Hematopoietic multipotent progenitor cell treated with erythropoietin and hydrocortisone succinate and interleukin-3 and kit ligand, for 15 days (in vitro differentiated cells): ENCODE results near the gene SPR.

Experiments
- DNase-seq: peaks from one replicate; pipeline ENCODE4 v3.0.0-alpha.2; 2015; ENCODE audit warnings: low spot score

SPR gene

GRCh38 chr2:72887032-72887739 is at the start of gene SPR:
TSS of gene SPR (plus strand) at chr2:72887408. CDS start at chr2:72887433, 25 bp downstream.
- DNase-seq: peak; percentile 59

- no peak for DNase-seq
Observed at GRCh38 chr2:72840066-72840465, 47.1 kb upstream of the SPR start.

- DNase-seq: no peak
Observed at GRCh38 chr2:72841462-72842125, 45.6 kb upstream of the SPR start.

DNA sequence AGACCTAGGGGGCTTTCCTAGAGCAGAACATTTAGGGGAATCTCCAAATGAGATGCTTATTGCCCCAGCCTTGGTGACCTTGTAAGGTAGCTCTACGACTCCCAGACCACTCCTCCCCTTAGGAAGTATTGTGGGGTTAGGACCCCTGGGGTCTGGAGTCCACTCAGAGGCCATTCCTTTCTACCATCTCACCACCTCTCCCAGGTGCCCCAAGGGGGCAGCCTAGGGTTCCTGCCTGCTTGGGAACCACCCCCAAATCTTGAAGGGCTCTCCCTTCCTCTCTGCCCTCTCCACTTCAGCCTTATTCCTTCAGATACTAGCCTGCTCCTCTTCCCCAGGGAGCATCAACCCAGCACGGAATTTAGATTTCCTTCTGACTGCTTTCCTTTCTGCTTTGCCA is 43.9 kb upstream of the SPR start:
- no peak for DNase-seq

DNA sequence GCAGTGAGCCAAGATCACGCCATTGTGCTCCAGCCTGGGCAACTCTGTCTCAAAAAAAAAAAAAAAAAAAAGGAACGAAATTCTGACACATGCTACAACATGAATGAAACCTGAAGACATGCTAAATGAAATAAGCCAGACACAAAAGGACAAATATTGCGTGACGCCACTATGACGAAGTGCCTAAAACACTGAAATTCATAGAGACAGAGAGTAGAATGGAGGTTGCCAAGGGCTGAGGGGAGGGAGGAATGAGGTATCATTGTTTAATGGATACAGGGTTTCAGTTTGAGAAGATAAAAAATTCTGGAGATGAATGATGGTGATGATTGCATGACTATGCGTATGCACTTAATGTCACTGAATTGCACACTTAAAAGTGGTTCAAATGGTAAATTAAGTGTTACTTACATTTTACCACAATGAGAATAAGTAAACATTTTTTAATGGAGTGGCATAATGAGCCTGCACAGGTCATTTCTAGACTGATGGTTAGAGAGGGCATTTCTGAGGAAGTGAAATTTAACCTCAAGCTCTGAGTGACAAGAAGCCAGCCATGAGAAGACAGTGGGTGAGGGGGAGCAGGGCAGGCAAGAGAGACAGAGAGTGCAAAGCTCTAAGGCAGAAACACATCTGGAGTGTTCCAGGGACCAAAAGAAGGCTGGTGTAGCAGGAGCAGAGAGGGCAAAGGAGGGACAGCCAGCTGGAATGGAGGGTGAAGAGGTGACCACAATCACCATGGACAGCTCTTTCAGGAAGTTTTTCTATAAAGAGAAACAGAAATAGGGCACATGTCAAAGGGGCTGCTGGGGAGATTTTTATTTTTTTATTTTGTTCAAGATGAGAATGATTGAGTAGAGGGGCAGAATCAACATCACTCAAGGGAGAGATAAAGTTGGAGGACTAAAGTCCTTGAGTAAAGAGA is 40.8 kb upstream of the SPR start:
- DNase-seq: no peak

DNA sequence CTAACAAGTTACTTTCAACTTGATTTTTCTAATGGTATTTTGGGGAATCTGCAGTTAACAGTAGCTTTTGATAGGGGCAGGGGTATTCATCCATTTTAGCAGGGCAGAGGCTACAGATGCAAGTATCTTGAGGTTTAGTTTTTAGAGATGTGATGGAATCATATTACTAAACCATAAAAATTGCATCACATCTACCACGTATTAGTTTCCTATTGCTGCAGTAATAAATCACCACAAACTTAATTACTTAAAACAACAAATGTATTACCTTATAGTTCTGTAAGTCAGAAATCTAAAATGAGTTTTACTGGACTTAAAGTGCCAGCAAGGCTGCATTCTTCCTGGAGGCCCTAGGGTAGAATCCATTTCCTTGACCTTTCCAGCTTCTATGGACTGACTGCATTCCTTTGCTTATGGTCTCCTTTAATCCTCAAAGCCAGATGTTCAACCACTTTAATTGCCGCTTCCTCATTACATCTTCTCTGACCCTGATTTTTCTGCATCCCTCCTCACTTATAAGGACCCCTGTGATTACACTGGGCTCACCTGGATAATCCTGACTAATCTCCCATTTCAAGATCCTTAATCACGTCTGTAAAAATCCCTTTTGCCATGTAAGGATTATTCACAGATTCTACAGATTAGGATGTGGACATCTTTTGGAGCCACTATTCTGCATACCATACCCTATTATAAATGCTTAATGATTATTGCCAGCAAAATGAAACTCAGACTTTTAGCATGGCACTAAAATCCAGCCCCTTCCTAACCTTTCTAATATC is 39.5 kb upstream of the SPR start:
- no peak for DNase-seq

DNA sequence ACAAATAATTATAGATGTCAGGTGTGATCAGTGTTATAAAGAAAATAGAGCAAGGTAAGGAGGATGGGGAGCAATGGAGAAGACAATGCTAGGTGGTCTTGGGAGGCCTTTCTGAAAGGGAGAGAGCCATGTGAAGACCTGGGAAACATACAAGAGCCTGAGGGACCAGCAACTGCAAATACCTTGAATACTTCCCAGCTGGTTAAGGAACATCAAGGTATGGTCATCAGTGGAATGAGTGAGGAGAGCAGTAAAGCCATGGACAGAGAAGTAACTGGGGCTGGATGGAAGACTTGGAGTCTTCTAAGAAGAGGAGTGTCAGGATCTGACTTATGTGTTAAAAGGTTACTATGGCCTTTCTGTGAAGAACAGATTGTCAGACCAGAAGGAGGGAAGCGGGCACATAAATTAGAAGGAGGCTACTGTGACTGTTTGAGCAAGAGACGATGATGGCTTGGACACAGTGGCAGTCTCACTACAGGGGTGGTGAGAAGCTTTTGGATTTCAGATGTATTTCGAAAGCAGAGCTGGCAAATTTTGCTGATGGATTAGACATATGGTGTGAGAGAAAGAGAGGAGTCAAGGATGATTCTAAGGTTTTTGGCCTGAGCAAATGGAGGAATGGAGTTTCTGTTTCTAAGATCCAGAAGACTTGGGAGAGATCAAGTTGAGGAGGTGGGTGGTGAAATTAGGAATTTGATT is 38.6 kb upstream of the SPR start:
- no peak for DNase-seq

- no peak for DNase-seq
Observed at GRCh38 chr2:72849138-72849462, 38.1 kb upstream of the SPR start.

- no peak for DNase-seq
Observed at GRCh38 chr2:72851333-72851732, 35.9 kb upstream of the SPR start.

GRCh38 chr2:72859831-72860262 is 27.4 kb upstream of the SPR start:
- peak; percentile 35 for DNase-seq

DNA sequence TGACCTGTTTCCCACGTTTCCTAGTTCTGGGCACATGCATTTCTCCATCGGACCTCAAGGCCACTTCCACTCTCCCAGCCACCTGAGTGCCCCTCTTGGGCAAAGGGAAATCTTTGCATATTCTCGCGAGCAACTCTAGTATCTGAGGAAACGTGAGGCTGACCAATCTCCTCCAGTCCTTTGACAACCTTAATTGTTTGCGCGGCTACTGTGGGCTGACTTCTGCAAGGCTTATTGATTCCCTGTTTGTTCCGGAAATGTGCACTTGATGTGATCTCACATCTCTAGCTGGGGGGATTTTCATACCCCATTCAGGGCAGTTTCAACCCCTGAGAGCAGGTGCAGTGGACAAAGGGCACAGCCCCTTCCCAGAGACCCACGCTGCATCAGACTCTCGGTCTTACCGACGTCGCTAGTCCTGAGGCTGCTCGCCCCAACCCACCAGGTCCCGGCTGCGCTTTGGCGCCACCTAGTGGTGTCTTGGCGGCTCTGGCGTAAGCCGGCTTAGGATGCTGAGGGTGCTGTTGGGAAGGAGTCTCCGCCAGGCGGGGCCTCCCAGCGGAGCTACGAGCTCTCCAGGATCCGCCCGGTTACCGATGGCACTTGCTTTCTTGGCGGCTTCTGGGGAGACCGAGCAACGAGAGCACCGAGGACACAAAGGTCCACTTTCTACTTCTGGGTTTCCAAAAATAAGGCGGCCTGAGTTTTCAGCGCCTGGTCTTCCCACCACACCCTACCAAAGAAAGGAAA is 24.8 kb upstream of the SPR start:
- peak; percentile 75 for DNase-seq

DNA sequence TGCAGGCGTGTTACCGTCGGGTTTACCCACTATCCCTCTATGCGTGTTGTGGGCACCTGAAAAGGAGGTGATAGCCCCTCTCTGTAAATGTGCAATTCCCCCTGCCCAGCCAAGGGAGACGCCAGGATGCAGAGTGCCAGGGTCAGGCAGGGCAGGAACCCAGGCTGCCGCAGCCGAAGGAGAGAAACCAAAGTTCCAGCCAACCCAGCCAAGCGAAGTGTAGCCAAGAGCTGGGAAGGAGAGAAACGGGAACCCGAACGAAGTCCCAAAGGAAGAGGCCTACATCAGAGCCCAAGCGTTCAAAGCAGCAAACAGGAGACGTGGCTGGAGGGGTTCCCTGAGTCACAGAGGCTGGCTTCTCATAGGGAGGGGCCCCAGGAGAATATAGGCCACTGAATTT is 24.2 kb upstream of the SPR start:
- no peak for DNase-seq

- DNase-seq: no peak
Observed at GRCh38 chr2:72864500-72864899, 22.7 kb upstream of the SPR start.

GRCh38 chr2:72871060-72871459 is 16.1 kb upstream of the SPR start:
- DNase-seq: no peak

- DNase-seq: no peak
Observed at GRCh38 chr2:72871880-72872279, 15.3 kb upstream of the SPR start.

DNA sequence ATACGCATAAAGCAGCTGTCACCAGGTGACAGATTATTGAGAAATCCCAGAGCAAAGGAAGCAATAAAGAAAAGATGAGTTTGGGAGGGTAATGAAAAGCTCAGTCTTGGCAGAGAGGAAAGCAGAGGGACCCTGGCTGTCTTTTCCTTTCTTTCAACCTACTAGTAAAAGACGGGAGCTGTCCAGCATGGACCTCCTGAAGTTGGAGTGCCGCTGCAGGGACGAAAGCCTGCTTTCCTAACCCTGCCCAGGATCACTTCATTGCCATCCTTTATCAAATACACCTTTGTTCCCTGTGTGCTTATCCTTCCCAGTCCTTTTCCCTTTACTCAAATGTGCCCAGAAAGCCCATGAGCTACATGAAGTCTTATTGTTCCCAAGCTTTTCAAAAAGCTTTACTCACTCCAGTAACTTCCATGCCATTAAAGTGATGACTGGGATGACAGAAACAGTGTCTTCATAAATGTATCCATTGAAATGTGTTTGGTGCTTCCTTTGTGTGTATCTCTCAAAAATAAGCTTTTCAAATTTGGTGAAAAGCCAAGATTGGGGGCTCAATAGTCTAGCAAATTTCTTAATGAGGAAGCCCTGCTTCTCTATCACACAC is 3.7 kb upstream of the SPR start:
- DNase-seq: no peak

GRCh38 chr2:72886505-72887031 is 640 bp upstream of the SPR start:
- no peak for DNase-seq

DNA sequence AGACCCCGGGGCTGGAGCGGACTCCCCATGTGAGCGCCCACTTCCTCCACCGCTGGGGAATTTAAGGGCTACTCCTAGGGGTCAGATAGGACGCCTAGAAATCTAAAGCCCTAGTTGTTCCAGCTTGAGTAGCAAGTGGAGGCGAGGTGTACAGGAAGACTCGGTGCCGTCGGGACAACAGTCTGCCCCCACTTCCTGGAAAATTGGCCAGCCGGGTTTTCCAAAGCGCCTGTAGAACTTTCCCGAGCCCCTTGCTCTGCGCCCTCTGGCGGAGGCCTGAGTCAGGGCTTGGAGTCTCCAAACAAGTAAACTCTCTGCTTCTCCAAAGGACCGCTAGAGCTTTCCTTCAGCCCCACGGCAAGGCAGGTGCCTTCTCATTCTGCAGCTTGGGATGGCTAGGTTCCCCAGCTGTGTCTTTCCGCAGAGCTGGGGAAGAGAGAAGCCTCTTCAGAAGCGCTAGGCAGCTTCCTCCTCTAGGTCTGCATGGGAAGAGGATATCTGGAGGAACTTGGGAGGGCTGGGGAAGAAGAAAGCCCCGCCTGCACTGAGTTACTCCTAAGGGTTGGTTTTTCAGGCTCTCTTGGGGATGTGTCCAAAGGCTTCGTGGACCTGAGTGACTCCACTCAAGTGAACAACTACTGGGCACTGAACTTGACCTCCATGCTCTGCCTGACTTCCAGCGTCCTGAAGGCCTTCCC is 681 bp downstream of the SPR start:
- DNase-seq: peak; percentile 49

DNA sequence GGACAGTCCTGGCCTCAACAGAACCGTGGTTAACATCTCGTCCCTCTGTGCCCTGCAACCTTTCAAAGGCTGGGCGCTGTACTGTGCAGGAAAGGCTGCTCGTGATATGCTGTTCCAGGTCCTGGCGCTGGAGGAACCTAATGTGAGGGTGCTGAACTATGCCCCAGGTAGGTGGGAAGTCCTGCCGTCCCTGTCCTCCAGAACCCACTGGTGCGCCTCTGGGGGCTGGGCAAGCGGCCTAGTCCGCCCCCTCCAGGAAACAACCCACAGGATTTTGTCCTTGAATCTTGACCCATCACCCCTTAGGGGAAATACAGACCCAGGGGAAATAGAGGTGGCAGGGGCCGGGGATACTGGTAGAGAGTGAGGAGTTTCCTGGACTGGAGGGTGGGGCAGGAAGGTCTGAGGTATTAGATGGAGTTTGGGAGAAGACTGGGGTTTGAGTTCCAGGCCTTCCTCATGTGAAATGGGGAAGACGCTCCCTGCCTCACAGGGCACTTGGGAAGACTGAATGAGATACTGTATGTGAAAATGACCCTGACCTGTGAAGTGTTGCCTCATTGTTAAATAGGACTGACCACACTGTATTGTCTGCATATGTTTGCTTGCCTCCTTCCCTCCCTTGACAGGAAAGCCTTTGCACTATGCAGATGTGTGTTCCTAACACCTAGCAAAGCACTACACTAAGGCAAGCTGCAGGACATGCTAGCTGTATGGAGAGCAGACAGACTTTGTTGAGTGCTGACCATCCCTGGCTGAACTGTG is 1.4 kb downstream of the SPR start:
- no peak for DNase-seq
